OCI-M2 (cell line): ENCODE measurements around the gene DUS1L.

ENCODE experiments used
- DNase-seq: peaks from one replicate; lab custom pipeline; 2025; ENCODE audit not compliant: unreplicated experiment; lab: John Stamatoyannopoulos, UW

Gene DUS1L

GRCh38 chr17:82077617-82078358 is 12.2 kb upstream of the DUS1L start:
- DNase-seq = no peak

DNA sequence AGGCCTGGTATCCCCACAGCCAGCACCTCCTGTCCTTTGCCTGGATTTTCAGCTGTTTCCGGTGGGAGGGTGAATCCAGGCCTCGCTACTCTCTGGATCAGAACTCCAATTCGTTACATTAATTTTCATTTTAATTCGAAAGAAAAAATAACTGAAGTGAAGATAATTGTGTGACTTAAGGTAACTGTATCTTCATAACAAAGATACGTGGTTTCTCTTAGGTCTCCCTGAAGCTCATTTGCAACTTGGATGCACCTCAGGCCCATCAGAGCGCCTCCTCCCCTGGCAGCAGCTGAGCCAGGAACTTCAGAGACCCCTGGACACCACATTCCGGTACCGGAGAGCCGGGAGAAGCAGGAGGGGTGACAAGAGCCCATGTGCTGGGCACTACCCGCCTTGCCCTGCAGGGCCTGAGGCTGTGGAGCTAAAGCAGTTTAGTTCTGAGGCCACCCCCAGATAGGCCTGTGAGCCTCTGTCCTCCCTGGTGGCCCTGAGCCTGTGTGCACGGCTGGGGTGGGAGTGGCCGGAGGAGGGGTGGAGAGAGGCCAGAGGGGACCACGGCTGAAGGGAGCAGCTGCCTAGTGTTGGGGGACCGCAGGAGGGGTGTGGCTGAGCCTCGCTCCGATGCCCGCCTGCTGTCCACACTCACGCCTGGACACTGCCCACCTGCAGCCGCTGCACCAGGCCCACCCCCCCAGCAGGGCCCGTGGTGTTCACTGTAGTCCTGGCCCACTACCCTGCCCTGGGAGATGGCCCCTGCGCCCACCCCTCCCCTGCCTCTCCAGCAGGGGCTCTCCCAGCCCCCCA is 11.4 kb upstream of the DUS1L start:
- no peak for DNase-seq

GRCh38 chr17:82076018-82076784 is 10.6 kb upstream of the DUS1L start:
- no peak for DNase-seq

DNA sequence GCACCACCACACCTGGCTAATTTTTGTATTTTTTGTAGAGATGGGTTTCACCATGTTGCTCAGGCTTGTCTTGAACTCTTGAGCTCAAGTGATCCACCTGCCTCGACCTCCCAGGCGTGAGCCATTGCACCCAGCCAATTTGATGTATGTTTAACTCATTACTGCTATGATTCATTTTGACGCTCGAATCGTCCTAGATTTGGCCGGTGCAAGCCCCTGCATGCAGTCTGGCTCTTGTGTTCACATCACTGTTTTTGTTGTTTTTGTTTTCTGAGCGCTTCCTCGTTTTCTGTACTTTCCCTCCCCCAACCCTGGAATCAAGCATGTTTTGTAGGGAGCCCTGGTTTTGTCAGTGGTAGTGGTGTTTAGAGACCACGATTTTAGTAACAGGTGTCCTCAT is 7.8 kb upstream of the DUS1L start:
- DNase-seq = no peak

DNA sequence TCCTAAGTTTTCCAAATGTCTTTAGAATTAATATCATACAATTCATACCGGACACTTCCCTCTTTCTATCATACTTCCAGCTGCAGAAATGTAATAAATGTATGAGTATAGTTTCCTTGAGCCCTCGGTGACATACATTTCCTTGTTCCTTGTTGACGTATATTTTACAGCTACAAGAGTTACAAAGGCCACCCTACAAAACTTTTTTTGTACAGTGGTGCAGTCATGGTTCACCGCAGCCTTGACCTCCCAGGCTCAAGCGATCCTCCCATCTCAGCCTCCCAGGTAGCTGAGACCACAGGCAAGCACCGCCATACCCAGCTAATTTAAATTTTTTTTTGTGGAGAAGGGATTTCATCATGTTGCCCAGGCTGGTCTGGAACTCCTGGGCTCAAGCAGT is 7.2 kb upstream of the DUS1L start:
- DNase-seq = no peak

GRCh38 chr17:82070611-82071010 is 5.0 kb upstream of the DUS1L start:
- DNase-seq = no peak

DNA sequence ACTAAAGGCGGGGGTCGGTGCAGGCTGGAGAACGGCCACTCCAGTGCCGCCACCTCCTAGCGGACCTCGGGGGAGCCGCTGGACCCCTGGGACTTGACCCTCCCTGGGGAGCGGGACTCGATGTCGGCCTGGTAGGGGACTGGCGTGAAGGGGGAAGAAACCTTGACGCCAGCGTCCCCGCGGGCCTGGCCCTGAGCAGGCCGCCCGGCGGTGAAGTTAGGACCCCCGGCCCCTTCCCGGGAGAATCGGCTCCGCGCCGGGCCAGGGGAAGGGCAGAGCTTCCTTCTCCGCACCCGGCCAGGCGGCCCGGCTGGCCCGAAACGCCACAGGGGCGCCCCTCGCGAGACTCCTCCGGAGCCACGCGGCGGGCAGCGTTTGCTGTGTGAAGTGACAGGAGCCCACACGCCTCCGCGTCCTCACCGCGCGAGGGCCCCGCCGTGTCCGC is 389 bp downstream of the DUS1L start:
- DNase-seq = no peak

- no peak for DNase-seq
Measured at GRCh38 chr17:82064433-82065192, 991 bp downstream of the DUS1L start.

GRCh38 chr17:82063424-82064415 is 1.9 kb downstream of the DUS1L start:
- no peak for DNase-seq

- DNase-seq = no peak
Measured at GRCh38 chr17:82062984-82063368, 2.6 kb downstream of the DUS1L start.

- no peak for DNase-seq
Measured at GRCh38 chr17:82062076-82062983, 3.3 kb downstream of the DUS1L start.

- no peak for DNase-seq
Measured at GRCh38 chr17:82061047-82061925, 4.3 kb downstream of the DUS1L start.

DNA sequence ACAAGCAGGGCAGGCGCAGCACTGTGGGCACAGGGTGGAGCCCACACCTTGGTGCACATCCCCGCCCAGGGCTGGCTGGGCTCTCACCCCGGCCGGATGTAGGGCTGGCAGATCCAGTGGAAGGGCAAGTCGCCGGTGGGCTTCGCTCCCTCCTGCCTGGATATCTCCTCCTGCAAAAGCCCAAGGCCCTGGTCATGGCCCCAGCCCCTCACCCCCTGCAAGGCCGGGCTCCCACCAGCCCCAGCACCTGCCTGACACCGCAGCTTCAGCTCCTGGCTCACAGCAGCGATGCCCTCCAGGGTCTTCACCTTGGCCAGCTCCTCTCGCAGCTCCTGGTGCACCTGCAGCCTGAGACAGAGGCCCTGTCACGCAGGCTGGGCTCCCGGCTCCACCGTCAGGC is 5.0 kb downstream of the DUS1L start:
- no peak for DNase-seq

GRCh38 chr17:82060001-82060380 is 5.6 kb downstream of the DUS1L start:
- DNase-seq = no peak

- DNase-seq = no peak
Measured at GRCh38 chr17:82059272-82060000, 6.2 kb downstream of the DUS1L start.

GRCh38 chr17:82058855-82059249 is 6.8 kb downstream of the DUS1L start:
- no peak for DNase-seq

DNA sequence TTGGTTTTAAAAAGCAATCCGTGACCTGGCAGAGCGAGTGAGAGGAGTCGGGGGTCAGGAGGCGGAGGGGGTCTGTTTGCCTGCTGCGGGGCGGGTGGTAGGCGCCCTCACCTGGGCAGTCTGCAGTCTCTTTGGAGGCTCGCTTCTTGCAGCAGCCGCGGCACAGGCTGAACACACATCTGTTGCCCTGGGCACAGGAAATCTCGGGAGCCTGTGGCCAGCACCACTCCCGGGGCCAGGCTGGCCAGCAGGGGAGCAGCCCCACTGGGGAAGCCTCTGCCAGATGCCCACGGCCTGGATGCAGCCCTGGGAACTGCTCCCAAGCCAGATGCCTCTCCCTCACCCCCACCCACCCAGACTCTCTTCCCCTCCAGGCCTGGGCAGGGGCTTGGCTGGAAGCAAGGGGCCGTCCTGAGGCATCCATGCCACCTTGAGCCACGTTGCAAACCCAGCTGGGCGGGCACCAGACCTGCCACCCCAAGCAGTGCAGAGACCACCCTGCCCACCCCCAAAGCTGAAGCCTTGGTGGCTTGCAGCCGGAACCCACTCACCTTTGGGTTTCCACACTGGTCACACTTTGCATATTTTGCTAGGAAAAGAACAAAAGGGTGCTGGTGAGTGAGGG is 7.3 kb downstream of the DUS1L start:
- no peak for DNase-seq
